HUES6 (cell line): ENCODE results near the gene NOLC1.

ENCODE experiments used
- H3K27ac ChIP-seq: 2 replicates; pipeline ENCODE4 v1.7.0; 2013; ENCODE audit warnings: low read depth, mild to moderate bottlenecking, low read length, inconsistent platforms
- H3K27me3 ChIP-seq: 2 replicates; pipeline ENCODE4 v1.6.1; 2013; ENCODE audit warnings: low read length; ENCODE audit not compliant: control insufficient read depth, insufficient read depth
- H3K36me3 ChIP-seq: 2 replicates; pipeline ENCODE4 v1.6.1; 2013; ENCODE audit warnings: low read length; ENCODE audit not compliant: control insufficient read depth, insufficient read depth
- H3K4me1 ChIP-seq: 2 replicates; pipeline ENCODE4 v1.6.1; 2013; ENCODE audit warnings: low read length; ENCODE audit not compliant: control insufficient read depth, insufficient read depth
- H3K4me3 ChIP-seq: 2 replicates; pipeline ENCODE4 v1.5.1; 2013; ENCODE audit warnings: low read depth, low read length
- H3K9ac ChIP-seq: one replicate; pipeline ENCODE4 v1.6.1; 2013; ENCODE audit warnings: mild to moderate bottlenecking, low read length
- H3K9me3 ChIP-seq: 2 replicates; pipeline ENCODE4 v1.6.1; 2013; ENCODE audit warnings: low read depth, low read length; ENCODE audit not compliant: control insufficient read depth, insufficient read depth

NOLC1 gene

DNA sequence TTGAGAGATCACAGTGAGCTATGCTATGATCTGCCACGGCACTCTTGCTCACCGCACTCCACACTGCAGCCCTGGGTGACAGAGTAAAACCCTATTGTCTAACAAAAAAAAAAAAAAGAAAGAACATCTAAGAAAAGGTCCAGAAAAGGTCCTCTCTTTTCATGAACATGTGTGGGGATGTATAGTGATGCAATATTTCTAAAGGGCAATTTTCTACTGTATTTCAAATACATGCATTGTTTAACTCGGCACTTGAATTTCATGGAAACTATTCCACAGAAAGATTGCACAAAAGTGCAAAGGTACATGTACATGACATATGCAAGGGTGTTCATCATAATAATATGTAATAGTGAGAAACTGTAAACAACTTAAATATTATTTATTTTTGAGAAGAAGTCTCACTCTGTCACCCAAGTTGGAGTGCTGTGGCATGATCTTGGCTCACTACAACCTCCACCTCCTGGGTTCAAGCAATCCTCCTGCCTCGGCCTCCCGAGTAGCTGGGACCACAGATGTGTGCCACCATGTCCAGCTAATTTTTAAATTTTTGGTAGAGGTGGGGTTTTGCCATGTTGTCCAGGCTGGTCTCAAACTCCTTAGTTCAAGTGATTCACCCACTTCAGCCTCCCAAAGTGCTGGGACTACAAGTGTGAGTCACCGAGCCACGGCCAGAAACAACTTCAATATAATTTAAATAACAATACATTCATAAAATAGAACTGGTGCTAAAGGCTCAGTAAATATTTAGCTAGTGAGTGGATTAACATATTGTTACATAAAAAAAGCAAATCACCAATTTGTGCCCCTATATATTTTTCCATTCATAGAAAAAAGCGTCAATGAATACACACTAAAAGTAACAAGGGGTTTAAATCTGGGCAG, 20.7 kb upstream of the NOLC1 start:
- H3K4me1 ChIP-seq: peaks cover 12% of the 10 kb centered on the region
- peak overlapping the region; percentile 6; the same call in 1 of the 2 replicates for H3K27ac ChIP-seq
- no peak overlapping the region; the same call in 1 of the 2 replicates for H3K4me3 ChIP-seq
- H3K36me3 ChIP-seq: no peaks in the 10 kb centered on the region
- no peak overlapping the region for H3K9ac ChIP-seq
- H3K9me3 ChIP-seq: no peaks in the 10 kb centered on the region
- H3K27me3 ChIP-seq: no peaks in the 10 kb centered on the region

DNA sequence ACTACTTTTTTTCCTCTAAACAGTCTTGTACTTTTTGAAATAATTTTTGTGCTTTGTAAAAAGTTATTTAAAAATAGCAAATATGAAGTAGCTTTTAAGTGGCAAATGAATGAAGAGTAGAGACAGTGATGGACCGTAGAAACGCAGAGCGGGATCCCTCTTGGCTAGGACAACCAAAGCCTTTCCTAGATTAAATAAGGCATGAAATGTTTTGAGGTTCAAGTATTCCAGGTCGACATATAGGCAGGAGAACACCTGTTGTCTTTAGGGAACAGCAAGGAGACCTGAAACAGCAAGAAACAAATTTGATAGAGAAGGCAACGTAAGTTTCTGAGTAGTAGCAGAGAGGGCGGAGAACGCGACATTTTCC, 20.0 kb upstream of the NOLC1 start:
- Histone ChIP-seq H3K36me3 (no peaks in the 10 kb centered on the region), H3K27me3 (no peaks in the 10 kb centered on the region), H3K4me3 (peak overlapping the region; percentile 67), H3K4me1 (peaks cover 15% of the 10 kb centered on the region), H3K9me3 (no peaks in the 10 kb centered on the region), H3K9ac (peak overlapping the region; percentile 9), H3K27ac (peak overlapping the region; percentile 6; the same call in 1 of the 2 replicates)

DNA sequence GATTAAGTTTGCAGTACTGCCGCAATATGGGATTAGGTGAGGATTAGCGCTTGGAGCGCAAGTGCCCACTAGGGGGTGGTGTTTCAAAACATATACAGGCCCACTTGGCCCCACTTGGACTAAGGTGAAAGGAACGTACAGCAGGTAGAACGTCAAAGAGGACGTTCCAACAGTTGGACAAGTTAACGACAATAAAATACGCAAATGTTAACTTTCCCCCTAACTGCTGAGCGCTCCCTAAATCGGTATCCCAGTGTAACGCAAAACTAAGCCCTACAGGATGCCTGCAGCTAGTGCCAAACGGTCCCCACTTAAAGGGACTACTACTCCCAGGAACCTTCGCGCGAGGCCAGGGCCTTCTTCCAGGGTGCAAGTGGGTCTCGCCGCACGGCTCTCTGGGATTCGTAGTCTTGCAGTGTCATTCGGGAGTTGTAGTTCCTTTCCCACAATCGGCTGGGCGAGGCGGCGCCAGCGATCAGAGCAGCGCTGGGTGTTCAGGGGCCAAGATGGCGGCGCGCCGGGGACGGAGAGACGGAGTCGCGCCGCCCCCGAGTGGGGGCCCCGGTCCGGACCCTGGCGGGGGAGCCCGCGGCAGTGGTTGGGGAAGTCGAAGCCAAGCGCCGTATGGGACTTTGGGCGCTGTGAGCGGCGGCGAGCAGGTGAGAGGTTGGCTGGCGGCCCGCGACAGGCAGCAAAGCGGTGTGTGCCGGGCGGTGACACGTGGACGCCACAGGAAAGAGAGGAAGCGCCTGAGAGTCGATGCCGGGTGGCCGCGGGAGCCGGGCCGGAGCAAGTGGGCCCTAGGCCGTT, 19.4 kb upstream of the NOLC1 start, which contains the start of gene PPRC1:
PPRC1 (plus strand) TSS at position 478 of the 810 bp plus-strand sequence; CDS start at position 507, 29 bp downstream.
- Histone ChIP-seq H3K27ac (peak within 1 kb of the TSS; percentile 94), H3K9ac (peak within 1 kb of the TSS; percentile 98), H3K36me3 (peaks cover 4% of the 10 kb centered on the region), H3K9me3 (no peaks in the 10 kb centered on the region), H3K4me3 (peak within 1 kb of the TSS; percentile 67), H3K27me3 (no peaks in the 10 kb centered on the region), H3K4me1 (peaks cover 15% of the 10 kb centered on the region)

DNA sequence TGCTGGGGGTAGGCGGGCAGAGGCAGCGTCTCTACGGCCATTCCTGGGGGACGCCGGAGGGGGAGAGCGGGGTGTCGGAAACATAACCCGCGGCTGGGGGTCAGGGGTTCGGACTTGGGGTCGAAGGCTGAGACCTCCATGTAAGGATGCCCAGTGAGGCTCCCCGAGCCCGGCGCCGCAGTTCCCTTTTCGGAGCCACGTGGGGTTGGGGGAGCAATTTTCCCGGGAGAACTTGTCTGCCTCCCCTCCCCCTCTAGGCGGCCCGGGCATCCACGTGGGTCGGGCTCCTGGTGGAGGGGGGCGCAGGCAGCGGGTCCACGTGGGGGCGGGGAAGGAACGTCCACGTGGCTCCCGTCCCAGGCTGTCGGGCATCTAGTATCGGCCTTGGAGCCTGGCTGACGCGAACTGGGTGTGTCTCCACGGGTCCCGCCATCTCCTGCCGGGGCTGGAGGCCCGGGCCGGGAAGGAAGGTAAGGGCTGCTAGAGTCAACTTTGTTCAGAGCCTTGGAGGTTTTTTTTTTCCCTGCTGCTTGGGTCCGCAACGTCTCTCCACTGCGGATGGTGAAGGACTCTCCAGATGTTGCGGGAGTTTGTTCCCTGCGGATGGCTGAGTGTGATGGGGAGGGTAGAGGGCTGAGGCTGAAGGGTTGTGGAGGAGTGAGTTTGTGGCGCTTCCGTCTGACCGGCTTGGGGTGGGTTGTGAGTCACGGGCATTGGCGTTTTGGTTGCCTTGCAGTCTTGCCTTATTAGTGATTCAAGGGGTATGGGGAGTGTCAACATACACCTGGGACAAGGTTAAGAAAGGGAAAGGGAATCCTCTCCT, 18.6 kb upstream of the NOLC1 start:
- H3K9ac ChIP-seq: peak overlapping the region; percentile 98
- no peaks in the 10 kb centered on the region for H3K27me3 ChIP-seq
- peak overlapping the region; percentile 67 for H3K4me3 ChIP-seq
- H3K4me1 ChIP-seq: peaks cover 15% of the 10 kb centered on the region
- H3K9me3 ChIP-seq: no peaks in the 10 kb centered on the region
- H3K36me3 ChIP-seq: peaks cover 12% of the 10 kb centered on the region
- peak overlapping the region; percentile 94 for H3K27ac ChIP-seq

DNA sequence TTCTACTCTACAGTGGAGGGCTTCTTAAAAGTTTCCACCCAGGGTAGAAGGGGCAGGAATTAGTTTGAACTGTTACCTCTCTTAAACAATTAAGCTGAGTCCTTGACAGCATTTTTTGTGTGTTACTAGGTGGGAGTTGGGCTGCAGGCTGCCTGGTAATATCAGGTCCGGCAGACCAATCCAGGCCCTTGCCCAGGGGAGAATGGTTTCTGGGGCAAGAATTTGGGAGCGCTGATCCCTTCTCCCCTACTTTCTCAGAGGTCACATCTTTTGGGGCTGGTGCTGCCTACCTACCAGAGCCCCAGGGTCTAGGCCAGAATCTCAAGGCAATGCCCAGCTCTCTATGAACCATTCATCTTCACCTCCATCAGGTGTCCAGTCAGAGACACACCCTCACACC, 17.8 kb upstream of the NOLC1 start:
- Histone ChIP-seq H3K9me3 (no peaks in the 10 kb centered on the region), H3K4me1 (peaks cover 15% of the 10 kb centered on the region), H3K36me3 (peaks cover 20% of the 10 kb centered on the region), H3K27me3 (no peaks in the 10 kb centered on the region), H3K9ac (peak overlapping the region; percentile 98), H3K27ac (no peak overlapping the region), H3K4me3 (peak overlapping the region; percentile 67)

DNA sequence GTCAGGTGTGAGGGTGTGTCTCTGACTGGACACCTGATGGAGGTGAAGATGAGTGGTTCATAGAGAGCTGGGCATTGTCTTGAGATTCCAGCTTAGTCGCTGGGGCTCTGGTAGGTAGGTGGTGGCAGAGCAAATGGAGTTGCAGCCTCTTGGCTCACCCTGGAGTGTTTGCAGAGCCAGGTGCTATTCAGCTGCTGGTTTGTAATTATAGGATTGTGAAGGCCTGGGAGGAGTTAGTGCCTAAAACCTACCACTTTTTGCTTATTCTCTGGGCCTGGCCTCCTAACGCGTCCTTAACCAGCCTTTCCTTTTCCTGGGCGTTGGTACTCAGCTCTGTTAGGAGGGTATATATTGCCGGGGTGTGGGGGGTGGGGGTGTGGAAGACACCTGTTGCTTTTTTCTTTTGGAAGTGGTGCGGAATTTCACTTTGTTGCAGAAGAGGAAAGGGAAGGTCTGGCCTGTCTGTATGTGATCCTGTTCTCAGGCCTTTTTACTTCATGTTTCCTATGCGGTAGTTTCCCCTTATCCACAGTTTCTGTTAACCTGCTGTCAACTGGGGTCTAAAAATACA, 16.1 kb upstream of the NOLC1 start:
- Histone ChIP-seq H3K27ac (no peak overlapping the region), H3K4me1 (peaks cover 15% of the 10 kb centered on the region), H3K9me3 (no peaks in the 10 kb centered on the region), H3K9ac (no peak overlapping the region), H3K36me3 (peaks cover 36% of the 10 kb centered on the region), H3K27me3 (no peaks in the 10 kb centered on the region), H3K4me3 (no peak overlapping the region)

DNA sequence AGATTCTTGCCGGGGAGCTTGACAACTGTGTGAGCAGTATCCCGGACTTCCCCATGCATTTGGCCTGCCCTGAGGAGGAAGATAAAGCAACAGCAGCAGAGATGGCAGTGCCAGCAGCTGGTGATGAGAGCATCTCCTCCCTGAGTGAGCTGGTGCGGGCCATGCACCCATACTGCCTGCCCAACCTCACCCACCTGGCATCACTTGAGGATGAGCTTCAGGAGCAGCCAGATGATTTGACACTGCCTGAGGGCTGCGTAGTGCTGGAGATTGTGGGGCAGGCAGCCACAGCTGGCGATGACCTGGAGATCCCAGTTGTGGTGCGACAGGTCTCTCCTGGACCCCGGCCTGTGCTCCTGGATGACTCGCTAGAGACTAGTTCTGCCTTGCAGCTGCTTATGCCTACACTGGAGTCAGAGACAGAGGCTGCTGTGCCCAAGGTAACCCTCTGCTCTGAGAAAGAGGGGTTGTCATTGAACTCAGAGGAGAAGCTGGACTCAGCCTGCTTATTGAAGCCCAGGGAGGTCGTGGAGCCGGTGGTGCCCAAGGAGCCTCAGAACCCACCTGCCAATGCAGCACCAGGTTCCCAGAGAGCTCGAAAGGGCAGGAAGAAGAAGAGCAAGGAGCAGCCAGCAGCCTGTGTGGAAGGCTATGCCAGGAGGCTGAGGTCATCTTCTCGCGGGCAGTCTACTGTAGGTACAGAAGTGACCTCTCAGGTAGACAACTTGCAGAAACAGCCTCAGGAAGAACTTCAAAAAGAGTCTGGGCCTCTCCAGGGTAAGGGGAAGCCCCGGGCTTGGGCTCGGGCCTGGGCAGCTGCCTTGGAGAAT, 12.7 kb upstream of the NOLC1 start:
- no peak overlapping the region for H3K9ac ChIP-seq
- no peak overlapping the region for H3K4me3 ChIP-seq
- H3K27ac ChIP-seq: no peak overlapping the region
- H3K9me3 ChIP-seq: no peaks in the 10 kb centered on the region
- H3K36me3 ChIP-seq: peaks cover 66% of the 10 kb centered on the region
- H3K27me3 ChIP-seq: no peaks in the 10 kb centered on the region
- H3K4me1 ChIP-seq: peaks cover 13% of the 10 kb centered on the region

DNA sequence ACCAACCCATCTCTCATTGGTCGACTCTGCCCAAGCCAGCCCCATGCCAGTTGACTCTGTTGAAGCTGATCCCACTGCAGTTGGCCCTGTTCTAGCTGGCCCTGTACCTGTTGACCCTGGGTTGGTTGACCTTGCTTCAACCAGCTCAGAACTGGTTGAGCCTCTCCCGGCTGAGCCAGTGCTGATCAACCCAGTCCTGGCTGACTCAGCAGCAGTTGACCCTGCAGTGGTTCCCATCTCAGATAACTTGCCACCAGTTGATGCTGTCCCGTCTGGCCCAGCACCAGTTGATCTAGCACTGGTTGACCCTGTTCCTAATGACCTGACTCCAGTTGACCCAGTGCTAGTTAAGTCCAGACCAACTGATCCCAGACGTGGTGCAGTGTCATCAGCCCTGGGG, 12.0 kb upstream of the NOLC1 start:
- Histone ChIP-seq H3K9me3 (no peaks in the 10 kb centered on the region), H3K27ac (no peak overlapping the region), H3K4me3 (no peak overlapping the region), H3K4me1 (peaks cover 8% of the 10 kb centered on the region; the same call in 1 of the 2 replicates), H3K36me3 (peaks cover 73% of the 10 kb centered on the region), H3K9ac (no peak overlapping the region), H3K27me3 (no peaks in the 10 kb centered on the region)

DNA sequence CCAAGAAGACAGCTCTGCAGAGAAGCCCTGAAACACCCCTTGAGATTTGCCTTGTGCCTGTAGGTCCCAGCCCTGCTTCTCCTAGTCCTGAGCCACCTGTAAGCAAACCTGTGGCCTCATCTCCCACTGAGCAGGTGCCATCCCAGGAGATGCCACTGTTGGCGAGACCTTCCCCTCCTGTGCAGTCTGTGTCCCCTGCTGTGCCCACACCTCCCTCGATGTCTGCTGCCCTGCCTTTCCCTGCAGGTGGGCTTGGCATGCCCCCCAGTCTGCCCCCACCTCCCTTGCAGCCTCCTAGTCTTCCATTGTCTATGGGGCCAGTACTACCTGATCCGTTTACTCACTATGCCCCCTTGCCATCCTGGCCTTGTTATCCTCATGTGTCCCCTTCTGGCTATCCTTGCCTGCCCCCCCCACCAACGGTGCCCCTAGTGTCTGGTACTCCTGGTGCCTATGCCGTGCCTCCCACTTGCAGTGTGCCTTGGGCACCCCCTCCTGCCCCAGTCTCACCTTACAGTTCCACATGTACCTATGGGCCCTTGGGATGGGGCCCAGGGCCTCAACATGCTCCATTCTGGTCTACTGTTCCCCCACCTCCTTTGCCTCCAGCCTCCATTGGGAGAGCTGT, 11.2 kb upstream of the NOLC1 start:
- no peak overlapping the region for H3K27ac ChIP-seq
- peaks cover 4% of the 10 kb centered on the region; the same call in 1 of the 2 replicates for H3K4me1 ChIP-seq
- no peak overlapping the region for H3K4me3 ChIP-seq
- peaks cover 78% of the 10 kb centered on the region for H3K36me3 ChIP-seq
- H3K27me3 ChIP-seq: no peaks in the 10 kb centered on the region
- H3K9me3 ChIP-seq: no peaks in the 10 kb centered on the region
- no peak overlapping the region for H3K9ac ChIP-seq
